Measurements from ENCODE around the gene TRPC4AP. TPM values are rescaled to one million over a fixed set of nuclear protein-coding genes. Genes with fewer than 3 reads are reported as not detected.

The TRPC4AP gene
- total and polyA plus RNA-seq, 2 of the 8 experiments (the other 6 are each of a cell fraction or from before 2014, with no cell fraction given): 73.1 to 74.8 TPM

GRCh38 chr20:35065181-35065580 is 27.4 kb downstream of the TRPC4AP start:
- H2AK5ac ChIP-seq (ENCODE audit: low read depth, low read length): no peak overlapping the region
- no peak for TF ChIP-seq CHD2 (IDR thresholded peaks at IDR 0.05; ENCODE audit: low read length)
- TF ChIP-seq ATF3 (IDR thresholded peaks at IDR 0.05; ENCODE audit: insufficient read depth, low read depth, low read length): no peak
- no peak for TF ChIP-seq RXRA (IDR thresholded peaks at IDR 0.05; ENCODE audit: insufficient read depth, low read depth, low read length)
- no peak for TF ChIP-seq JUND (IDR thresholded peaks at IDR 0.05; ENCODE audit: low read length)
- TF ChIP-seq POU5F1 (IDR thresholded peaks at IDR 0.05; ENCODE audit: low read depth, low read length): no peak
- TF ChIP-seq USF2 (IDR thresholded peaks at IDR 0.05; ENCODE audit: low read length): no peak
- TF ChIP-seq HDAC2 (IDR thresholded peaks at IDR 0.05; ENCODE audit: borderline replicate concordance in 1 of 2, low read depth in 2 of 2, low read length in 2 of 2): no peak
- no peak for TF ChIP-seq POLR2A (IDR thresholded peaks at IDR 0.05; ENCODE audit: control extremely low read depth in 1 of 2, low read depth in 2 of 2, low read length in 2 of 2)
- TF ChIP-seq SAP30 (IDR thresholded peaks at IDR 0.05; ENCODE audit: insufficient read depth, insufficient replicate concordance, low read length): no peak
- no peak for TF ChIP-seq PHF8 (conservative IDR thresholded peaks at IDR 0.05; ENCODE audit: low read depth, low read length)
- TF ChIP-seq KDM1A (IDR thresholded peaks at IDR 0.05; ENCODE audit: borderline replicate concordance, low read length): no peak
- no peak for TF ChIP-seq SUZ12 (IDR thresholded peaks at IDR 0.05; ENCODE audit: low read length)
- DNase-seq (ENCODE audit: low read depth in 1 of 2, low spot score in 2 of 2): no peak
- no peak overlapping the region for H3K4me2 ChIP-seq (ENCODE audit: insufficient read depth in 1 of 2, low read depth in 2 of 2, low read length in 2 of 2)
- no peak overlapping the region for H3K18ac ChIP-seq (ENCODE audit: extremely low read depth, low read length)
- no peaks in the 10 kb centered on the region for H3K27me3 ChIP-seq (replicated peaks in 1 of 4; ENCODE audit: control insufficient read depth in 3 of 4, extremely low read depth in 1 of 4, insufficient read depth in 3 of 4, low read length in 3 of 4)
- no peak overlapping the region for H3K14ac ChIP-seq (ENCODE audit: insufficient read length)
- ChIA-PET POLR2A (ENCODE audit: partially characterized antibody) (no interaction called here), CTCF (ENCODE audit: partially characterized antibody) (interaction anchor here (0.6 to 1.2 kb wide), 4 partner anchors 20 to 156 kb away, joined by 3 to 5 read pairs (median 4); no protein-coding TSS in a partner anchor)
- no peak overlapping the region for H3K9ac ChIP-seq (replicated peaks in 1 of 4; ENCODE audit: extremely low read depth in 1 of 4, low read depth in 3 of 4, low read length in 3 of 4)
- FAIRE-seq: no peak
- H3K23ac ChIP-seq (ENCODE audit: insufficient read length): no peak overlapping the region
- H2AFZ ChIP-seq (ENCODE audit: low read length): no peak overlapping the region
- no peak overlapping the region for H2BK120ac ChIP-seq (replicated peaks; ENCODE audit: low read depth, low read length)
- no peak overlapping the region for H3K4ac ChIP-seq (replicated peaks; ENCODE audit: insufficient read length, low read depth, low read length)
- no peak overlapping the region for H2BK12ac ChIP-seq (ENCODE audit: low read depth, low read length)
- H4K91ac ChIP-seq (replicated peaks; ENCODE audit: insufficient read length, low read length): no peak overlapping the region
- peaks cover 0 to 10% (median 6%) of the 10 kb centered on the region in 4 experiments; a peak in 4 of 7 replicates for H3K4me1 ChIP-seq (replicated peaks in 1 of 4; ENCODE audit: control insufficient read depth in 3 of 4, insufficient read depth in 4 of 4, low read length in 3 of 4)
- H3K4me3 ChIP-seq (ENCODE audit: extremely low read depth in 1 of 4, insufficient read depth in 2 of 4, low read depth in 3 of 4, low read length in 4 of 4): no peak overlapping the region
- no peak overlapping the region for H2BK20ac ChIP-seq (ENCODE audit: low read length)
- H4K8ac ChIP-seq (ENCODE audit: extremely low read depth, insufficient read depth, low read length): no peak overlapping the region
- H2BK15ac ChIP-seq (ENCODE audit: low read length): no peak overlapping the region
- H3K79me2 ChIP-seq (ENCODE audit: control insufficient read depth in 1 of 2, insufficient read depth in 2 of 2, low read length in 2 of 2): peaks cover 0 to 57% of the 10 kb centered on the region in 2 experiments; a peak in 2 of 4 replicates
- no peaks in the 10 kb centered on the region for H3K9me3 ChIP-seq (ENCODE audit: insufficient read depth in 2 of 2, low read depth in 1 of 2, low read length in 1 of 2)
- no peaks in the 10 kb centered on the region; the same call in 1 of the 2 replicates for H3K79me1 ChIP-seq (ENCODE audit: low read depth, low read length)
- H4K5ac ChIP-seq (ENCODE audit: insufficient read length, low read depth, low read length): no peak overlapping the region
- peaks cover 0 to 25% (median 0%) of the 10 kb centered on the region in 4 experiments; a peak in 1 of 8 replicates for H3K36me3 ChIP-seq (ENCODE audit: control insufficient read depth in 2 of 4, insufficient read depth in 4 of 4, low read length in 3 of 4)
- H3K27ac ChIP-seq (ENCODE audit: low read depth, low read length): no peak overlapping the region
- no peak overlapping the region for H3K56ac ChIP-seq (replicated peaks; ENCODE audit: insufficient read length, low read depth, low read length)
- no peaks in the 10 kb centered on the region for H3K23me2 ChIP-seq (ENCODE audit: low read depth, low read length)
- no peak overlapping the region for H2BK5ac ChIP-seq (ENCODE audit: low read depth, low read length)
- H4K20me1 ChIP-seq (replicated peaks in 1 of 2; ENCODE audit: control insufficient read depth in 1 of 2, insufficient read depth in 2 of 2, low read length in 2 of 2): peaks cover 8 to 9% of the 10 kb centered on the region in 2 experiments

Data from H1 (cell line).